ENCODE results near the gene TSPOAP1. TPM values are rescaled to one million over a fixed set of nuclear protein-coding genes. Genes with fewer than 3 reads are reported as not detected.

TSPOAP1 gene
- total RNA-seq, 1 donor from 2014 or later = 0.05 TPM

- H3K9me3 Mint-ChIP-seq (ENCODE audit: unreplicated experiment) = no peaks in the 10 kb centered on the region
- DNase-seq (ENCODE audit: extremely low spot score, unreplicated experiment) = no peak
- H3K4me3 Mint-ChIP-seq (ENCODE audit: unreplicated experiment) = no peak overlapping the region
- H3K4me1 Mint-ChIP-seq (ENCODE audit: unreplicated experiment) = no peaks in the 10 kb centered on the region
- no peak for TF ChIP-seq CTCF (IDR thresholded peaks at IDR 0.05)
- no peaks in the 10 kb centered on the region for H3K36me3 Mint-ChIP-seq (ENCODE audit: unreplicated experiment)
- H3K27ac Mint-ChIP-seq (ENCODE audit: unreplicated experiment) = no peak overlapping the region
- H3K27me3 Mint-ChIP-seq (ENCODE audit: unreplicated experiment) = peaks cover 3% of the 10 kb centered on the region
Measured at GRCh38 chr17:58375811-58376210, 47.2 kb upstream of the TSPOAP1 start.

- H3K4me3 Mint-ChIP-seq (ENCODE audit: unreplicated experiment) = no peak overlapping the region
- peaks cover 3% of the 10 kb centered on the region for H3K27me3 Mint-ChIP-seq (ENCODE audit: unreplicated experiment)
- H3K36me3 Mint-ChIP-seq (ENCODE audit: unreplicated experiment) = no peaks in the 10 kb centered on the region
- TF ChIP-seq CTCF (IDR thresholded peaks at IDR 0.05) = no peak
- DNase-seq (ENCODE audit: extremely low spot score, unreplicated experiment) = peak; percentile 19
- no peaks in the 10 kb centered on the region for H3K9me3 Mint-ChIP-seq (ENCODE audit: unreplicated experiment)
- H3K4me1 Mint-ChIP-seq (ENCODE audit: unreplicated experiment) = no peaks in the 10 kb centered on the region
- H3K27ac Mint-ChIP-seq (ENCODE audit: unreplicated experiment) = no peak overlapping the region
Measured at GRCh38 chr17:58375256-58375655, 46.7 kb upstream of the TSPOAP1 start.

- DNase-seq (ENCODE audit: extremely low spot score, unreplicated experiment) = no peak
Measured at GRCh38 chr17:58373923-58374322, 45.3 kb upstream of the TSPOAP1 start.

GRCh38 chr17:58373003-58373402, 44.4 kb upstream of the TSPOAP1 start:
- TF ChIP-seq CTCF (IDR thresholded peaks at IDR 0.05) = no peak
- Mint-ChIP-seq H3K27me3 (ENCODE audit: unreplicated experiment) (peaks cover 7% of the 10 kb centered on the region), H3K36me3 (ENCODE audit: unreplicated experiment) (no peaks in the 10 kb centered on the region), H3K4me3 (ENCODE audit: unreplicated experiment) (no peak overlapping the region), H3K27ac (ENCODE audit: unreplicated experiment) (no peak overlapping the region), H3K4me1 (ENCODE audit: unreplicated experiment) (no peaks in the 10 kb centered on the region), H3K9me3 (ENCODE audit: unreplicated experiment) (no peaks in the 10 kb centered on the region)
- DNase-seq (ENCODE audit: extremely low spot score, unreplicated experiment) = no peak

More at GRCh38 chr17:58373923-58374322, 45.3 kb upstream of the TSPOAP1 start:
- Mint-ChIP-seq H3K4me3 (ENCODE audit: unreplicated experiment) (no peak overlapping the region), H3K4me1 (ENCODE audit: unreplicated experiment) (no peaks in the 10 kb centered on the region), H3K9me3 (ENCODE audit: unreplicated experiment) (no peaks in the 10 kb centered on the region), H3K27ac (ENCODE audit: unreplicated experiment) (no peak overlapping the region), H3K36me3 (ENCODE audit: unreplicated experiment) (no peaks in the 10 kb centered on the region), H3K27me3 (ENCODE audit: unreplicated experiment) (peaks cover 7% of the 10 kb centered on the region)
- no peak for TF ChIP-seq CTCF (IDR thresholded peaks at IDR 0.05)

GRCh38 chr17:58371300-58371950, 42.8 kb upstream of the TSPOAP1 start:
- H3K27me3 Mint-ChIP-seq (ENCODE audit: unreplicated experiment) = peaks cover 4% of the 10 kb centered on the region
- no peaks in the 10 kb centered on the region for H3K9me3 Mint-ChIP-seq (ENCODE audit: unreplicated experiment)
- no peaks in the 10 kb centered on the region for H3K4me1 Mint-ChIP-seq (ENCODE audit: unreplicated experiment)
- H3K27ac Mint-ChIP-seq (ENCODE audit: unreplicated experiment) = no peak overlapping the region
- H3K36me3 Mint-ChIP-seq (ENCODE audit: unreplicated experiment) = no peaks in the 10 kb centered on the region
- TF ChIP-seq CTCF (IDR thresholded peaks at IDR 0.05) = no peak
- H3K4me3 Mint-ChIP-seq (ENCODE audit: unreplicated experiment) = no peak overlapping the region
- no peak for DNase-seq (ENCODE audit: extremely low spot score, unreplicated experiment)
